ENCODE data around the gene EFNA5.

The EFNA5 gene

DNA sequence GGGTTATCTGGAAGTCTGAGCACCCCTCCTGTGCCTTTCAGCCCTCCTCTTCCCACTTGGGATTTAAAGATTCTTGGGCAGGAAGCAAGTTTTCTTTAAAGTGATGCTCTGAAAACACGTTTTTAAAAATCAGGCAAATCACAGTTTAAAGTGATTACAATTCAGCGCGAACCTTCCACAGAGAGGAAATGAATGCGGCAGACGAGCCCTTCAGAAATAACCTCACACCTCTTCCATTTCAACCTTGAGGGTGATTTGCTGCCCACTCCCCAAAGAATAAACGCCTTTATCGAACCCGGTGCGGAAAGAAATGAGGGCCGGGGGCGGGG, 2.3 kb upstream of the EFNA5 start:
- in situ Hi-C loops (cut with HindIII; ENCODE audit: low sequenced_read_pairs), result no loop called here

DNA sequence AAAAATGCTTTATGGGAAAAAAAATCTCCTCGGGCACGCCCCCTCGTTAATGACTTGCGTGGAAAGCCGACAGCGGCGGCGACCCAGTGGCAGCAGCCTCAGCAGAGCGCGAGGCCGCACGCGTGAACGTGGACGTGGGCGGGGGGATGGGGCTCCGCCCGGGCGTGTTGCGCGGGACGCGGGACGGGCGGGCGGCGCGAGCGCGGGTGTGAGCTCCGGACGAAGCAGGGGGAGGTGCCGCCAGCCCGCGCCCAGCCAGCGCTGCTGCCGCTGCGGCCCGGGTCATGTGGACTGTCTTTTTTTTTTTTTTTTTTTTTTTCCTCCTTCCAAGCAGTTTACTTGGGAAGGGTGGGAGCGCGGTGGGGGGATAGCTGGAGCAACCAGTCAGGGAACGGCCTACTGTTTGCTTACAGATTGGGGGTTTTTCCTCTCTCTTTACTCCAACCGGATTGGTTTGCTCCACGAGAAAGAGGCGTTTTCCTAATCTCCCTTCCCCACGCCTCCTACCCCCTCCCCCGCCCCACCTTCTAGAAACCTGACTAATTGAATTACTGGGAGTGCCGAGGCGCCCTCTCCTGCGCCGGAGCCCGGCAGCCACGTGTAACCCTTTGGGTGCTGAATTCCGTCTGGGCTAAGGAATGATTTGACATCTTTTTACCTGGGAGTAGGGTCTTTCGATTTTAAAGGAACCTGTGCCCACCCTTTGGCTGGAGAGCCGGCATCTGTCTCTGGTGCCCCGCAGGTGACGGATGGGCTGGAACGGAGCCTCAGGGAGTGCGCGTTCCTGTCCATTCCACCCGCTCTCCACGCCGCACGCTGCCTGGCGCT, 1.7 kb upstream of the EFNA5 start:
- in situ Hi-C loops (cut with HindIII; ENCODE audit: low sequenced_read_pairs), result no loop called here

DNA sequence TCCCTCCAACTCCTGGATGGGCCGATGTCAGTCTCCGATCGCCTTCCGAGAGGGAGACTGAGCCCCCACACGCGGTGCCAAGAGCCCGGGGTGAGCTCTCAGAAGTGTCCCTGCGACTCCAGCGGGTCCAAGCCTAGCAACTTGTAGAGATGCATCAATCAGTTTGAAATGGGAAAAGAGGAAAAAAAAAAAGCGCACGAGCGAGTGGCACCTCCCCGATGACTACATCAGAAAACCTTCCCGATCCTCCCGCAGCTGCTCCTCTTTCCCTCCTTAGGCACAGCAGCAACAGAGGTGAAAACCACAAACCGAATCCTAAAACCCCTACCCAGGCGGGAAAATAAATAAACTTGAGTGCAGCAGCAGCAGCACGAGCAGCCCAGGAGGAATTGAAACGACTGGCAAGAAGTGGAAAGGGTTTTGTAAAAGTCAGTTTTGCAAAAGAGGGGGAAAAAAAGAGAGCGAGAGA, 1.0 kb upstream of the EFNA5 start:
- in situ Hi-C loops (cut with HindIII; ENCODE audit: low sequenced_read_pairs), result no loop called here

DNA sequence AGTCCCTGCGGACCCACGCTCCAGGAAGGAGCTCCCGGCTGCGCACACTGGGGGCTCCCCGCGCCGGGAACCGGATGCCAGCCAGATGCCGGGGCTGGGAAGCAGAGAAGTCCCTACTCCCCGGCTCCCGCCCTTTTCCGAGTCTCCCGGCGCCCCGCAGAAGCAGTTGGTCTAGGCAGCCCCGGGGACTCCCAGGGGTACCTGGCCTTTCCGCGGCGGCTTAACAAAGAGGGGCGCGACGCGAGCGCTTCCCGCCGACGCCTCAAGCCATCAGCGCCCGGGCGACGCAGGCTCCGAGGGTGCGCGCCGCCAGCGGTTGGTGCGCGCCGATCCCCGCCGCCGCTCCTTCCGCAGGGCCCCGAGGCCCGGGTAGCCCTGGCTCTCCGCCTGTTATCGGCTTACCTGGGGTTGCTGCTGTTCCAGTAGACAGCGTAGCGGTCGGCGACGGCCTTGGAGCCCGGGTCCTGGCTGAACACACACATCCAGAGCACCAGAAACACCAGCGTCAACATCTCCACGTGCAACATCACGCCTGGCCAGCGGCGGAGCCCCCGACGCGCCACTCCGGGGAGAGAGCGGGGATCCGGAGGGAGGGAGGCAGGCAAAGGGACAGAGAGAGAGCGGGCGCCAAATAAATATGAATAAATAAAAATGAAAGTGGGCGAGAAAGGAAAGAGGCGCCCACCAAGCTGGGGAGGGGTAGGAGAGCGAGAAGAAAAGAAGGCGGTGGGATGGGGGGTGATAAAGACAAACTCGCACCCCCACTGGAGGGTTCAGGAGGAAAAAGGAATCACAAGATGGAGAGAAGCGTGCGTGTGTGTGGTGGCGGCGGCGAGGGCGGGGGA, 428 bp downstream of the EFNA5 start:
- in situ Hi-C loops (cut with HindIII; ENCODE audit: low sequenced_read_pairs), result no loop called here

DNA sequence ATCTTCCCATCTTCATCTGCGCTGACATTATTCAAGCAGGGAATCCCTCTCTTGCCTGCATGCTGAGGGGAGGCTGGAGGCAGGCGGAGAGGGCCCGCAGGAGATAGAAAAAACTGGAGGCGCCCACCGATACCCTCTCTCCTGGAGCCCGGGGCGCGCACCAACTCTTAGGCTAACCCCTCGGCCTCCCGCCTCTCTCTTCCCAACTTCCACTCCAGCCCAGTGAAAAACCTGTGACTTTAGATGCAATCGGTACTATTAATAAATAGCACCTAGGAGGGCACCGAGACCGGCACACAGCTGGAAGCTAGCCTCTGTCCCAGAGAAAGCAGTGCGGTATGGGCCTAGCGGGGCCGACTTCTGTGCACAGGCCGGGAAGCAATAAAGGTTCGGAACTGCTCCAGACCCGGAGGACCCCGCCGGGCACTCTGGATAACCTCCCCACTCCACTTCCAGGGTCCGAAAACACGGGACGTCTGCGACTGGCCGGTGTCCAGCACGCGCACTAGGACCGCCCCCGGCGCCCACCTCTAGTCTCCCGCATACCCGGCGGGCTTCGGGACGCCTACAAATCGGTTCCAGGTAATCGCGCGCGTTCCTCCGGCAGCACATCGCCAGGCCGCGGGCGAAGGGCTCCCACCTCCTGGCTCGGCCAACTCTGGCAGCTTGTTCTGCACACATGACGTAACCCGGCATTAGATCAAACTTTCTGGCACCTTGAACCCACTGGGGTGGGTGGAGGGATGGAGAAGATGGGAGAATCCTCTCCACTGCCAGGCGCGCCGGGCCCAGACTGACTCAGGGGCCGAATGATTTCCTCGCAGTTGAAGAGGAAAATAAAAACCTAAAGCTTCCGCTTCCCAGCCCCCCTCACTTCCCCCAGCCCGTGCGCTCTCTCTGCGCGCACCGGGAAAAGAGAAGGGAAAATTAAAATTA, 1.4 kb downstream of the EFNA5 start:
- in situ Hi-C loops (cut with HindIII; ENCODE audit: low sequenced_read_pairs), result loop anchor here (5.0 kb wide), 1 partner anchor 102 kb away; no protein-coding TSS in a partner anchor

DNA sequence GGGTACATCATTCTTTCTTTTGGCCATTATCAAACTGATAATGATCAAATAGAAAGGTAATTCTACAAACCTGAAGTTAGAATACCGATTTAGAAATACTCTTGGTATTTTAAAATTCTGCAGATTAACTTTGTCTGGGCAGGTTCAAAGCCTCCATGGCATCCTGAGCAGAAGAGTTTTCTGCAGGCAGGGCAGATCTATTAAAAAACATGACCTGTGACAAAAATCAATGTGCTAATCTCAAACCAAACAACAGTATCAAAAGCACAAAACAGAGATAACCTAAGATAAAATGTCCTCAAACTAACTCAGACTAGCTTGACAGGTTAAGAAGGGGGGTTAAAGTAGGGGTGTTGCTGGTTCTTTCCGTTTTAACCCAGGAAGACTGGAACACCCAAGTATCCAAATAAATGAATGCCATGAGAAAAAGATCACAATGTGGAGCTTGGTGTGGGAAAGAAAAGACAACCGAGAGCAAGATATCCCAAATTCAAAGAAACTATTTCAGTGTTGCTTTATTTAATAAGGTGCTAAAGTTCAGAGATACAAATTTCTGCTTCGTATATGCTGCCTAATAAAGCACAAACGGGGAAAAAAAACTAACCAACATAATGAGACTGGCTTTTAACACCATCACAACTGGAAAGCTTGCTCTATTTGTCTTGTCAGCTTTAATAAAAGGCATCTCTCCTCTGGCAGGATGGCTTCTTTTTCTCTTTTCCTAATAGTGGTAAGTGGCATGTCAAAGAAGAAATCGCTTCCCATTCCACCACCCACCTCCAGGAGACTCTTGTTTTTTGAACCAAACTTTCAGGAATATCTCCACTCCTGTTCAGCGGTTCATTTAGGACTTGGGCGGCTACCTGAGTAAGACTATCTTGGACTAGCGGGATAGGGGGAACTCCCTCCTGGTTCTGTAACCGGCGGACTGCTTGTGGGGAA, 2.3 kb downstream of the EFNA5 start:
- in situ Hi-C loops (cut with HindIII; ENCODE audit: low sequenced_read_pairs), result loop anchor here (5.0 kb wide), 1 partner anchor 101 kb away; no protein-coding TSS in a partner anchor

DNA sequence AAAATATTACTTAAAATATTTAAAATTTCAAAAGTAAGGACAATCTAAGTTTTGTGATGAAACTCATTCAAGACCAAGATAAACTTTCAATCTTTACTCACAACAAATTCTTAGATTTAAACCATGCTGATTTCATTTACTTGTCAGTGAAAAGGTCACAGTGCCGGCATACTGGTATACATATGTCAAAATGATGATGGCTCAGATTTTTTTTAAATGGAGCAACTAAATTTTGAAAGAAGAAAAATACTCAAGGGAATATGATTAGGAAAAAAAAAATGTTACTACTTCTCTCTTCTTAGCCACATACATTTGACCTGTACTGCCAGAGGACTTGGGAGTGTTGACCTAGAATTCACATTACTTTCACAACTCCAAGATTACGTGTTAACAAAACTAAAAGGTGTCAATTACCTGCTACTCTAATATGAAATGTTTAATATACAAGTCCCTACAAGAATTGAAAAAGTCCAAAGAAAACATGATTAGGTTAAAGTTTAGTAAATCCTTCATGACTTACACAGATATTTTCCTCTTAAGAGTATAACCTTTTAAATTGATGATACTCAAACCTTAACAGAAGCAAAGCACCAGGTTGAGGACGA, 4.6 kb downstream of the EFNA5 start:
- in situ Hi-C loops (cut with HindIII; ENCODE audit: low sequenced_read_pairs), result loop anchor here (5.0 kb wide), 1 partner anchor 99 kb away; no protein-coding TSS in a partner anchor

DNA sequence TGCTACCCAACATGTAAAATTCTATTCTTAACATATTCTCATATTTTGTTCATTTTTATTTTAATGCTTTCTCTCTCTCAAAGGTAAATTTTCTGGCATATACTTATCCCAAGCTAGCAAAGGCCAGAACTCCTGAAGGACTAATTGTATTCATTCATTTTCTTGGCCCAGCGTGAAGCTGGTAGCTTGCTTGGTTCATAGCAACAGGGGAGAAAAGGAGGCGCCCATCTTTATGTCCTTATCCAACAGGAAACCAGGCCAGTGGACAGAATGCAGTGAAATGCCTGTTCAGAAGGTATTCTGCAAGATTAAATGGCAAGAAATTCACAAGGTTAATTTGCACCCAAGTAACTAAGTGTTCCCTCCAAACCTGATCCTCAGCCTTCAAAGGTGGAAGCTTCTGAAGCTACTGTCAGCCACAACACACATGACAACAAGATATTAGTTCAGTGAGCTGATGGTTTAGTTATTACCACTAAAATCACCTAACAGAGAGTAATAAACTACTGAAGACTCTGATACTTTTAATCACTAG, 5.6 kb downstream of the EFNA5 start:
- in situ Hi-C loops (cut with HindIII; ENCODE audit: low sequenced_read_pairs), result loop anchor here (5.0 kb wide), 1 partner anchor 98 kb away; no protein-coding TSS in a partner anchor

DNA sequence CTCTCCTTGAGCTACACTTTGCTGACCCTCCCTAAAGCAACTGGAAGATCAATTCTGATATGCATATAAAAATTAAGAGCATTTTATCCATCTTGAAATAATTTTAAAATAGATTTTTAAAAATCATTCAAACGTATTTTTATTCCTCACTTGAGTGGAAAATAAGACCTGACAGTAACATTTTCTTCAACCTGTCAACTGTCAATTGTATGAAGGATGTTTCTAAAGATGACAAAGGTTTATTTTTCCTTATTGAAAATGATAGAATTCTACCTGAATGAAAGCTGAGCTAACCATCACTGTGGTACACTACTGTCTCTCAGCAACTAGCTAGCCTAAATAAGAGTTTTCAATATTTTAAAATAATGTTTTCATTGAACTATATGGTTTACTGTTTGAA, 7.0 kb downstream of the EFNA5 start:
- in situ Hi-C loops (cut with HindIII; ENCODE audit: low sequenced_read_pairs), result no loop called here

DNA sequence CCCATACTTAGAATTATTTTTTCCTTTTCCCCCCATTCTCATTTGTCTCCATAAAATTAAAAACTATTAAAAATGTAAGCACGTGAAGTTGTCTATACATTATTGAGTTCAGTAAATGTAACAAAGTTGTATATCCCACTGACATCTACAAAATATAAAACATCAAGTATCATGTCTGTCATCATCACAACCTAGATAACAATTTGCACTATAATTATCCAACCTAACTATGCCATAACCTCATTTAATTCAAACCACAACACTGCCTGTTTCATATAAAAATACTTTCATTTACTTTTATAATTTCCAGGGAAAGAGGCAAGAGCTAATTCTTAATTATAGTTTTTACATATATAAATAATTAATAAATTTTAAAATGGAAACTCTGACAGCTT, 9.1 kb downstream of the EFNA5 start:
- in situ Hi-C loops (cut with HindIII; ENCODE audit: low sequenced_read_pairs), result no loop called here

DNA sequence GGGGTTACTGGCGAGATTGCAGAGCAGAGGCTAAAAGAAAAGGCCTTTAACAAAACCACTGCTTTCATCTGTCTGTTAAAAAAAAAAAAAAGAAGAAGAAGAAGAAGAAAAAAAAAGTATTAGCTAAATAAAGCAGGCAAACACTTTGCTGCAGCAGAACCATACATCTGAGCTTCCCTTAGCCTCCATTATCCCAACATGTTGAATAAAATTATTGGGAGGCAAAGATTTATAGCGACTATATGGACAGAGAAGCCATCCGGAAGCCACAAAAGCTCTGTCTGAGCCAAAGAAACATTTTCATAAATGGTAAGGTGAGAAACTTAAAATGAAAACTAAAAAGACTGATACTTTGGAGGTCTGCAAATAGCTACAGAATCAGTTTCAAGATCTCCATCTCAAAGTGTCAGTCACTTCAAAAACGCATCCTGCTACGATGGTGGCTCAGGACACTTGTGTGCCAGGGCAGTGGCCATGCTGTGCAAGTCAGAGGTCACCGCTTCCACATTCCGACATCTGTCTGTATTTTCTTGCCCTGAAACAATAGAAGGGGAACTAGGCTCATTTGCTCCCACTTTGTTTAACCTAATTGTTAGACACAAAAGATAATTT, 9.6 kb downstream of the EFNA5 start:
- in situ Hi-C loops (cut with HindIII; ENCODE audit: low sequenced_read_pairs), result no loop called here

DNA sequence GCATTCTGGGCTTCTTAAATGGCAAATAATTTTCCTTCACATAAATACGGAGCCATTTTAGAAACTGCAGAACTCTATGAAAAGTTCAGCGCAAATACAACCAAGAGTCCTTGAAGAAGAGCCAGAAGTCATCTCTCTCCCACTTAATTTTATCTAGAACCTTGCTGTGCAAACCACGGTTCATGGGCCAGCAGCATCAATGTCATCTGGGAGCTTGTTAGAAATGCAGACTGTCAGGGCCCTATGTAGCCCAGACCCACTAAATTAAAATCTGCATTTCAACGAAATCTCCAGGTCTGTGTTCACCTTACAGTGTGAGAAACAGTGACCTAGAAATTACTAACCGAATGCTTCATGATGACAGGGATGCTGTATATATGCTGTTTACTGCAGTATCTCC, 12.2 kb downstream of the EFNA5 start:
- in situ Hi-C loops (cut with HindIII; ENCODE audit: low sequenced_read_pairs), result no loop called here

DNA sequence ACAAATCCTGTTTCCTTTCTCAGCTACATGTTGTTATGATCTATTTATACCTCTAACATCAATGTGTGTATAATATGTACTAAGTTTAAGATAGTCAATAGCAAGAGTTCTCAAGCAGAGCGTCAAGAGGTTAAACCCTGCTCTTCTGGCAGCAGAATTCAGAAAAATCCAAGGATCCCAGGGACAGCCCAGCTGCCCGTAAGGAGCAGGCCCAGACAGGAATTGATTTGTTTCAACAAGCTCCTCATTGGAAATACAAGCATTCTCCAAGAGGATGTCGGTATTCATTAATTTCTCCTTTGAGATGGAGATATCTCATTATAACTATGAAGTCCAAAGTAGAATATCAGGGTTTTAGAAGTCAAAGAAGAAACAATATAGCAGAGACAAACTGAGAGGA, 14.9 kb downstream of the EFNA5 start:
- in situ Hi-C loops (cut with HindIII; ENCODE audit: low sequenced_read_pairs), result no loop called here

DNA sequence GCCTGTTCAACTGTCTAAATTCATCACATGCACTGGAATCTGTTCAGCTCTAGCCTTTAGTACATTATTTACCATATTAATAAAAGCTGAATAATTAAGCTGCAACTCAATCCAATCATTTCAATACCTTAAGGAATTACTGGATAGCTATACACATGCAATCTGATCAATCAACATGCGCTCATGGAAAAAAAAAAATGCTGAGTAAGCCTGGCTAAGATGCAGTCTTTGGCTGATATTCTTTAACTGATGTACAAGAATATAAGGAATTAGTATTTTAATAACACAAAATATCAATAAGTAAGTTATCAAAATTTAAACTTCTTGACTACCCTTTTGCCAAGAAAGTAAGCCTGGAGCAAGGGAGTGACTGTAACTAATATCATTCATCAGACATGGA, 15.9 kb downstream of the EFNA5 start:
- in situ Hi-C loops (cut with HindIII; ENCODE audit: low sequenced_read_pairs), result no loop called here

DNA sequence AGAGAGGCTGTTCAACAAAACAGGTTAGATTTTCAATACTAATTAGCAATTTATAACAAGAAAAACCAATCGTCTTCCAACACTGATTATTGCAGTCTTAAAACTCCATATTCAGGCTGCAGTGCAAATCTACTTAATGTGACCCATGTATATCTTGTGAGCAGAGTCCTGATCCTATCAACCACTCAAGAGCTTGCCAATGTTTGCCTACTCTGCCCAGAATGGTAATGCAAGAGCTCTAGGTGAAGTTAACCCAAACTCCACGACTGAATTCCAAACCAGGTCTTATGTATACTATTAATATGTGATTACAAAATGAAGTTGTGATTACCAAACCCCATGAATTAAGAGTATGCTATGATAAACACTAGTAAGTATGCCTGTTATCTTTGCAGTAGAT, 17.1 kb downstream of the EFNA5 start:
- in situ Hi-C loops (cut with HindIII; ENCODE audit: low sequenced_read_pairs), result no loop called here

DNA sequence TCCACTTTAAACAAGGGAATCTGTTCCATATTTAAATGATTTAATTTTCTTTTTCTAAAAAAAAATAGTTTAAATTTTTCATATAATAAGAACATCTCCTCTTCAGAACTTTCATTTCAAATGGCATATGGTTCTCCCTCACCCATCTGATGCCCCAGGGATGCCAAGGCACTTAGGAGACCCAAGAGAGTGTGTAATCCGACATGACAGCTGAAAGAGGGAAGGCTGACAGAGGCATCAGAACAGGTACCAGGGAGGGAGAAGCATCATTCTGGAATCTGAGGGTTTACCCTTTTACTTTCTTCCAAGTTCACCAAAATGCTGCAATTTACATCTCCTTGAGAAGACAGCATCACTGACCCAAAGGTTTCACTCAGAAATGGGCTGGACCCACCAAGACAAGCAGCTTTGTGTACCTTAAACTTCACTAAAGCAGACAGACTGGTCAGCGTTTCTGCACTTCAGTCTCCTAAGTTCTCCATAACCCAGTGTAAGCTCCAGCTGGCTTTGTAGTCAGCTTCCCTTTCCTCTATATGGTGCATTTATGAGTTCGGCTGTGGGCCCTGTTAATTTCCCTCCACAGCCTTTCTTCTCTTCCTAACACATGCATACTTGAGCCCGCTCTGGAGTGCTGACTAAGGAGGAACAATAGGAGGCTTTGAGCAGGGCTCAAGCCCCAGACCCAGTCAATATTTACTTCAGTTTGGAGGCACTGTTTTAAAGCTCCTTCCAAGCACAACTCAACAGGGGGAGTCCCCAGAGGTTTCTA, 17.7 kb downstream of the EFNA5 start:
- in situ Hi-C loops (cut with HindIII; ENCODE audit: low sequenced_read_pairs), result no loop called here

DNA sequence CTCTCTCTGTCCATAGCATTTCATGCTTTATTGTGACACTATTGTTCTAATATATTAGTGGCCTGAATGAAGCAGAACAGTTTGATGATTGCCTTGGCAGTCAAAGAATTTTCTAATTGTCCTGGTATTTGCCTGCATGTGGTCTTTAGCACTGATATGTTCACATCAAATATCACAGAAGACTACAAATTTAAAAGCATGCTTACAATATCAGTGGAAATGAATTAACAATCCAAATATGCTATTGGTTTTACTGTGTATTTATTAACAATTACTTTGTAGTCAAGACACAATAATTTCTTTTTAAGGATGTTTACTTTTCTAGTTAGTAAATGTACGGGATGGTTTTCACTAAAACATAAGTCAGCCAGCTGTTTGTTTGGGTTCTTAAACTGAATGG, 18.3 kb downstream of the EFNA5 start:
- in situ Hi-C loops (cut with HindIII; ENCODE audit: low sequenced_read_pairs), result no loop called here

DNA sequence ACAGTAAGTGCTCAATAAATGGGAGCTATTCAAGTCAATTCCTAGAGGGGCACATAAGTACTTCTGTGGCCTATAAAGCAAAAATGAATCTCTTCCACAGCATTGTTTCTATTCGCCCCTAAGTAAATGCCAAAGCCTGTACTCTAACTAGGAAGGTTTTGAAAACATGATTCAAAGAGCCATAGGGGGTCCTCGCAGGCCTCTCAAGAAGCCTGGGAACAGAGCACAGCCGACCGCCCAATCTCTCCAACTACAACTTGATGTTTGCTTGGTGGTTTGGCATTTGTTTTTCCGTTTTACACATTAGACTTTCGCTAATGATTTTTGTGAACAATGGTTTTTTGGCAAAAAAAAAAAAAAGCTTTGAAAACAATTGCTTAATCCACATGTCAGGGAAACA, 19.4 kb downstream of the EFNA5 start:
- in situ Hi-C loops (cut with HindIII; ENCODE audit: low sequenced_read_pairs), result no loop called here

All from endothelial cell of hepatic sinusoid (primary cell).